Adipose tissue (tissue), 3 donors: ENCODE data around the gene AMPD3. TPM values are rescaled to one million over a fixed set of nuclear protein-coding genes. Genes with fewer than 3 reads are reported as not detected.

Experiments used
- H3K27ac ChIP-seq: one replicate; pipeline ENCODE4 v1.5.1; 2013; ENCODE audit warnings: low read depth, low read length
- WGBS, 3 donors: extraction: QIAGEN DNeasy Blood & Tissue Kit; methylation state at CpG; one replicate each; pipeline ENCODE4 v1.1.7; 2013; 5-methylcytosine and 5-hydroxymethylcytosine counted together
- polyA plus RNA-seq, 3 donors: library from polyadenylated mRNA; stranded (reverse); fragments of 200-250 nt; gene quantifications; one replicate each; pipeline ENCODE4 v1.2.3, GENCODE V29; 2013
- donor health status: healthy with polysubstance abuse.
- donor health status: Bipolar disorder and iron deficiency.
- donor health status: healthy.

Gene AMPD3
- polyA plus RNA-seq, 3 donors: 1.6 to 5.2 (median 3.0) TPM

GRCh38 chr11:10455637-10456487 is 798 bp downstream of the AMPD3 start:
- H3K27ac ChIP-seq: no peak overlapping the region

GRCh38 chr11:10456519-10456918 is 1.5 kb downstream of the AMPD3 start:
- H3K27ac ChIP-seq: no peak overlapping the region
- WGBS, 3 donors: 47 to 84% (median 60%) methylated on average over 3 of the region's 3 CpGs

More at GRCh38 chr11:10455637-10456487, 798 bp downstream of the AMPD3 start:
- 9 to 28% (median 14%) methylated on average over 18 of the region's 18 CpGs for WGBS, 3 donors

DNA sequence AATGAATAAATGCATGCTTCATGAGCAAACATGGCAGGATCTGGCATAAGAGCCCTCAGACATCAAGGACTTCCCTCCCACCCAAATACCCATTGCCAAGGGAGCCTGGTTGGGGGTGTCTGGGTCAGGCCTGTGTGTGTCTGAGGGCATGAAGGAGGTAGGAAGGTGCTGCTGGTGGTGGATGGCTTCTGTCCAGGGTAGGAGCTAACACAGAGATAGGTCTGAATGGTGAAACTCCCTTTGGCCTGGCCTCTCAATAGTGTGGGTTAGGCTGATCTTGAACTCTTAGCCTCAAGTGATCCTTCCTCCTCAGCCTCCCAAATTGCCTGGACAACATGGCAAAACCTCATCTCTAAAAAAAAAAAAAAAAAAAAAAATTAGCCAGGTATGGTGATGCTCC is 2.8 kb downstream of the AMPD3 start:
- H3K27ac ChIP-seq: no peak overlapping the region

GRCh38 chr11:10459029-10459970 is 4.2 kb downstream of the AMPD3 start:
- WGBS, 3 donors: 48 to 87% (median 60%) methylated on average over 7 of the region's 7 CpGs
- no peak overlapping the region for H3K27ac ChIP-seq

DNA sequence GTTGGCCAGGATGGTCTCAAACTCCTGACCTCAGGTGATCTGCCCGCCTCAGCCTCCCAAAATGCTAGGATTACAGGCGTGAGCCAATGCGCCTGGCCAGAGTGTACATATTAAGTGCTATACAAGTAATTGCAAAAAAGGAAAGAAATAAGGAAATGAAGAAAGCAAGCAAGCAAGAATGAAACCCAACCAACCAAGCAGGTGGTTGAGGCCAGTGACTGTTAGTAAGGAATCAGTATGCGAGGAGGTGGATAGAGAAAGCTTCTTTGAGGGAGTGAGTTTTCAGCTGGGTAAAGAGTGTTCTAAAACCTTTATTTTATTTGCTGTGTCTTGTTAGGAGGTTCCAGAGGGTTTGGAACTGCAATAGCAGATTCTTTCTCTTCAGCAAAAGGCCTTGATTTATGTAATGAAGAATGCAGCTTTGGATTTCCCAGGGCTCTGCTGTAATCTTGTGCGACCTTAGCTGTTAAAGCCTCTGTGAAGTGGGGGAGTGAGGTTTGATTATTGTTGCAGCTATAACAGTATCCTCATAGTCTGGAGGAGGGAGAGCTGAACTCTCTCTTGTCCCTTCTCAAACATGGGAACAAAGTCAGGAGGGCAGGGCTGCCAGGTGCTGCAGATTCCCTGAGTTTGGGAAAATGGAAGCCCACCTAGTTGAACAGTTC is 5.7 kb downstream of the AMPD3 start:
- WGBS, 3 donors: 64 to 95% (median 65%) methylated on average over 5 of the region's 5 CpGs

GRCh38 chr11:10461276-10461790 is 6.3 kb downstream of the AMPD3 start:
- WGBS, 3 donors: 88 to 94% (median 89%) methylated on average over 9 of the region's 9 CpGs

More for the DNA sequence above, 5.7 kb downstream of the AMPD3 start:
- H3K27ac ChIP-seq: no peak overlapping the region

GRCh38 chr11:10462746-10463300 is 7.8 kb downstream of the AMPD3 start:
- H3K27ac ChIP-seq: no peak overlapping the region
- WGBS, 3 donors: 87 to 95% (median 94%) methylated on average over 5 of the region's 5 CpGs

More at GRCh38 chr11:10461276-10461790, 6.3 kb downstream of the AMPD3 start:
- no peak overlapping the region for H3K27ac ChIP-seq

DNA sequence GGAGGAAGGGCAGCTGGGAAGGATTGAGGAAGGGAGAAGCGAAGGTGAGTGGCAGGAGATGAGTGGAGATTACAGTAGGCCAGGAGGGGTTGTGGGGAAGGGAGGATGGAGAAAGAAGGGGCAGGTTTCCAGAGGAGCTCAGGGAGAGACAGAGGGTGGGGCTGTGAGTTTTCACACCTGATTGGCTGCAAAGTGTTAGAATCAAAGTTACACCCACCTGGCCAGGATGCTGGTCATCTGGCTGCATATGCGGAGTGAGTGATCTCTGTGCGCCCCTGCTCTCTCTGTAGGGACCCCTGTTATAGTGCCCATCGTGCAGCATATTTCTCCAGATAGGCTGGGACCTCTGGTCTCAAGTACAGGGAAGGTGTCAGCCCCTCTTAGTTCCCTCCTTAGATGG is 18.3 kb downstream of the AMPD3 start:
- H3K27ac ChIP-seq: no peak overlapping the region
- WGBS, 3 donors: 82 to 89% (median 82%) methylated on average over 4 of the region's 4 CpGs

DNA sequence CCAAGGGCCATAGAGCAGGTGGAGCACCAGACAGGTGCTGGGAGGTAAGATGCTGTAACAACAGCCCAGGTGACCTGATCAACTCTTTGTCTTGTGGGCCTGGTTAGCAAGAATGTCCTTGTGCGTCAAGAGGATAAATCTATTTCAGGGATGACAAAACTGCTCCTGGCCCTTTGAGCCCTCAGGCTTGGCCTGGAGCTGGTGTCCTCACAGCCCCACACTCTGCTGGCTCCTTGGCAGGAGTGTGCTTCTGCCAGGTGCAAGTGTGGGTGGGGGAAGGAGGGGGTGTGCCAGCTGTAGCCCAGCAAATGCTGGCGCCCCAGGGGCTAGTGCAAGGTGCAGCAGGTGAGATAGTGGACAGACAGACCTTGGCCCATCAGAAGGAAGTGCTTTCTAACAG is 19.5 kb downstream of the AMPD3 start:
- H3K27ac ChIP-seq: no peak overlapping the region
- WGBS, 3 donors: 93 to 99% (median 96%) methylated on average over 2 of the region's 2 CpGs

DNA sequence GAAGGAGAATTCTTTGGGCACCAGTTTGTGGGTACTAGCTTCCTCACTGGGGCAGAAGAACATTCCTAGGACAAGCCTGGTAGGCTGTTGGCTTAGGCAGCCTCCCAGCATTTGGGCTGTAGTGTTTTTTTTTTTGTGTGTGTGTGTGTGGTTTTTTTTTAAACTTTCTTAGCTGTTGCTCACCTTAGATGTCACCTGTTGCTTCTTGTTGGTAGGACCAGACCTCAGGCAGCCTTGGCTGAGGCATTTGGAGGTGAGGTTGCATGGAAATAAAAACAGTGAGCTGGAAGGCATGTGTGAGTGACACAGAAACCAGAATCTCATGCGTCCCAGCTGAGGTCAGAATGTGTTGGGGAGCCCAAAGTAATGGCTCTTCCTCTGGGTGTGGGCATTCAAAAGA is 21.3 kb downstream of the AMPD3 start:
- 82 to 100% (median 93%) methylated on average over 1 of the region's 1 CpG for WGBS, 3 donors

DNA sequence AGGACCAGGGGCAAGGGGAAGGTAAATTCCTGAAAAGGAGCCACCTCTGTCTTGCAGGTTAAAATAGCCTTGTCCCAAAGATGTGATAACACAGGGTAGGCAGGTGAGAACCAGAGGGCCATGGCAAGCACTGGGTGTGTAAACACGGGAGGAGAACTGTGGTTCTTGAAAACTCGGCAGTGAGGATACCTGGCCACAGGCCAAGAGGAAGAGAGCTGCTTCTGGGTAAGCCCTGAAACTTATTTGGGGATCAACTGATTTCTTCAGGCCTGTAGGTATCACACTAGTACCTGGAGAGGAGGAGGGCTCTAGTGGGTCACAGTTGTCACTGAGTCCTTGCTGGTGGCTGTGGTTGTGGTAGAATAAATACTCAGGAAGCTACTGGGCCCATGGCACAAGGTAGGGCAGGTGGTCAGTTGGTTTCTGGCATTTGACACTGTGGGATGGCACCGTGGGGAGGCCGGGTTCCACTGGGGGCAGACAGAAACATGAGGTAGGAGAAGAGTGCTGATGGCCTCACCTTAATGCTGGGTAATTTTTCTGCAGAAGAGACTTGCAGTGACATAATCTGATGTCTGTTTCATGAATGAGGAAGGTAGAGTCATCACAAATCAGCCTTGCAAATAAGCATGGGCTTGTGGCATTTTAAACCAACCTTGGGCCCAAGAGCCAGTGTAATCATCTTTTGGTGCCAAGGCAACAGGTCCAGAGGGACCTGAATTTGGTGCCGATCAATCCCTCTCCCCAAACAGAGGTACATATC is 22.0 kb downstream of the AMPD3 start:
- WGBS, 3 donors: 72 to 77% (median 74%) methylated on average over 5 of the region's 5 CpGs
- H3K27ac ChIP-seq: no peak overlapping the region

More for the DNA sequence above, 21.3 kb downstream of the AMPD3 start:
- H3K27ac ChIP-seq: no peak overlapping the region

DNA sequence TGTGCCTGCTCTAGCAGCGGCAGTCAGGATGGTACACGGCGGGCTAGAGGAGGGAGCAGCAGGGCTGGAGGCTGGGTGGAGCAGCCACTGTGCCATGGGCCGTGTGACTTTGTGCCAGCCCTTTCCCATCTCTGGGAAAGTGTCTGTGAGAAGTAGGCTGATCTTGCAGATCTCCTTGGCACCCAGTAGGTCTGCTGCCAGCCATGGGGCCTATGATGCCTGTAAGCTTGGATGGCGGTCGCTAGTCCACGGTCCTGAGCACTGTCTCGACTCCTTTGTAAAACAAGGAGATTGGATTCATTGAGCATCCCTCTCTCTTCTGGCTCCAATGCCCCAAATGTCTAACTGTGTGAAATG is 22.6 kb downstream of the AMPD3 start:
- 97 to 98% (median 97%) methylated on average over 8 of the region's 8 CpGs for WGBS, 3 donors
- no peak overlapping the region for H3K27ac ChIP-seq

- no peak overlapping the region for H3K27ac ChIP-seq
- 83 to 87% (median 83%) methylated on average over 3 of the region's 3 CpGs for WGBS, 3 donors
Observed at GRCh38 chr11:10478066-10478465, 23.0 kb downstream of the AMPD3 start.

DNA sequence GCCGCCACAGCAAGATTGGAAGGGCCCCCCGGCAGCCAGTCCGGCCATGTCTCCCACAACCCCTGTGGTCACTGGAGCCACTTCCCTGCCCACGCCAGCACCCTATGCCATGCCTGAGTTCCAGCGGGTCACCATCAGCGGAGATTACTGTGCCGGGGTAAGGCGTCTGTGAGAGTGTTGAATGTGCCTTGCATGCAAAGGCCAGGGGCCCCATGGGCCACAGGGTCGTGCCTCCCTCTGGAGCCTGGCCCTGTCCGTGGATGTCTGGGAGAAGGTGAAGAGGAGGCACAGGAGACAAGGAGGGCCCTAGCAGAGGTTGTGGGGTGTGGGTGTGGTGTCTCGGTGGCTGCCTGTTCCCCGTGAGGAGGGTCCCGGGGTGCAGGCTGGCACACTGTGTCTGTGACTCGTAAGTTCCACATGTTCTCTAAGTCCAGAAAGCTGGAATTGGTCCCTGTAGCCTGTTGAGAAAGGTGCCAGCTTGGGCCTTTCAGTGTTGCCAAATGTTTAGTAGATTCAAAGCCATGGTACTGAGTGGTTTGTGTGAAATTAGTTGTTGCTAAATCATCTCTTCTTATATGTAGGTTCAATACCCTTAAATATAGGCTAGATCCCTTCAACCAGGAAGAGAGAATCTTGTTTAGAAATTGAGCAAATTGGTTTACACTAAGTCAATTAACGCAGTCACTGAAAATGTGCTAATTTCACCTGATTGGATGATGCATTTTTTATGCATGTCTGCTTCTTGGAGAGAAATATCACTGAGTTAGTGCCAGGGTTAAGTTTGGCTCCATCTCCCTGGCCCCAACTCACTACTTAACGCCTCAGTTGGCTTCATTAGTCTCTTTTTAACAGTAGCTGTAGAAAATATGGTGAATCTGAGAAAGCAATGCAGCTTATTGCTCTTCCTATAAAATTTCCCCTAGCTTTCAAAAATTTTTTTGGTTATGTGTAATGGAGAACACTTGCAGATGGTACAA is 23.8 kb downstream of the AMPD3 start:
- H3K27ac ChIP-seq: no peak overlapping the region
- WGBS, 3 donors: 87 to 90% (median 87%) methylated on average over 16 of the region's 16 CpGs

- H3K27ac ChIP-seq: no peak overlapping the region
- 85 to 89% (median 89%) methylated on average over 6 of the region's 6 CpGs for WGBS, 3 donors
Observed at GRCh38 chr11:10480026-10480425, 25.0 kb downstream of the AMPD3 start.

DNA sequence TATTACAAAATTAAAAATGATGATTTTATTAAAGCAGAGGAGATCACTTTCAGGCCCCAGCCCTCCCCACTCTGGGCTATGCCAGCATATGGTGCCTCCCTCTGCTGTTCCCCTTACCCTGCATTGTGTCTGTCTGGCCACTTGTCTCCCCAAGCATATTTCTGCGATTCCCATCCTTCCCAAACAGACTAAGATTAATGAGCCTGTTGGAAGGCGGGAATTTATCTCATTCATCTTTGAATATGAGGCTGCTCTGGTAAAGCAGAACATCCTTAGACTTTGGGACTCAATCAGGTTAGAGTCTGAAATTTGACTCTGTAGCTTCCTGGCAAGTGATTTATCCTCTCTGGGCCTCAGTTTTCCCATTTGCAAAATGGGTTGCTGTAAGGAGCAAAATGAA is 25.7 kb downstream of the AMPD3 start:
- no peak overlapping the region for H3K27ac ChIP-seq
- WGBS, 3 donors: 81 to 88% (median 85%) methylated on average over 2 of the region's 2 CpGs
